GM20000 (cell line): ENCODE measurements around the gene SLC41A3.

Experiments used
- DNase-seq: peaks from one replicate; pipeline ENCODE4 v3.0.0; 2012; ENCODE audit warnings: low spot score
- TF ChIP-seq, protein P1 (sequence below): IDR thresholded peaks from 2 replicates; pipeline ENCODE4 v1.5.1; 2012; ENCODE audit warnings: mild to moderate bottlenecking, control low read depth; ENCODE audit errors: extremely low read depth, missing control alignments

SLC41A3 gene

DNA sequence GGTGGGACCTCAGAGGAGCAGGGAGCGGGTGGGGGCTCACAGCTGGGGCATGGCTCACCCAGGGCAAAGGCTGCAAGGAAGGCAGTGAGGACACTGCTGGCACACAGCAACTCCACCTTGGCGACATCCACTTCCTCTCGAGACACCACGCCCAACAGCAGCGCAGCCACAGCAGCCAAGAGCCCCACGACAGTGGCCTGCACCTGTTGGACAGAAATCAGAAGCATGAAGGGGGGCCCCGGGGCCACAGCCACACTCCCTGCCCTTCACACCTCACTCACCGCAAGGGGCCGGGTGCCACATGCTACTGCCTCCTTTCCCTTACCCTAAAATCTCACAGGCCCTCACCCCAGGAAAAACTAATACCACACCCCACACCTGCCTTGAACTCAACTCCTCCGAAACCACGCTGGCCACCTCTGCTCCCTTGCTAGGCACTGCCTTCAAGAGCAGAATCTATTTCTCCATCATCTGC is 57.6 kb downstream of the SLC41A3 start:
- TF ChIP-seq, protein P1, sequence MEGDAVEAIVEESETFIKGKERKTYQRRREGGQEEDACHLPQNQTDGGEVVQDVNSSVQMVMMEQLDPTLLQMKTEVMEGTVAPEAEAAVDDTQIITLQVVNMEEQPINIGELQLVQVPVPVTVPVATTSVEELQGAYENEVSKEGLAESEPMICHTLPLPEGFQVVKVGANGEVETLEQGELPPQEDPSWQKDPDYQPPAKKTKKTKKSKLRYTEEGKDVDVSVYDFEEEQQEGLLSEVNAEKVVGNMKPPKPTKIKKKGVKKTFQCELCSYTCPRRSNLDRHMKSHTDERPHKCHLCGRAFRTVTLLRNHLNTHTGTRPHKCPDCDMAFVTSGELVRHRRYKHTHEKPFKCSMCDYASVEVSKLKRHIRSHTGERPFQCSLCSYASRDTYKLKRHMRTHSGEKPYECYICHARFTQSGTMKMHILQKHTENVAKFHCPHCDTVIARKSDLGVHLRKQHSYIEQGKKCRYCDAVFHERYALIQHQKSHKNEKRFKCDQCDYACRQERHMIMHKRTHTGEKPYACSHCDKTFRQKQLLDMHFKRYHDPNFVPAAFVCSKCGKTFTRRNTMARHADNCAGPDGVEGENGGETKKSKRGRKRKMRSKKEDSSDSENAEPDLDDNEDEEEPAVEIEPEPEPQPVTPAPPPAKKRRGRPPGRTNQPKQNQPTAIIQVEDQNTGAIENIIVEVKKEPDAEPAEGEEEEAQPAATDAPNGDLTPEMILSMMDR, result no peak
- DNase-seq, result no peak

- TF ChIP-seq, protein P1, result no peak
- no peak for DNase-seq
These were observed 58.1 kb downstream of the SLC41A3 start for GRCh38 chr3:126025862-126026261.

GRCh38 chr3:126025116-126025729 is 58.7 kb downstream of the SLC41A3 start:
- TF ChIP-seq, protein P1, result no peak
- DNase-seq, result no peak

GRCh38 chr3:126024049-126024854 is 59.7 kb downstream of the SLC41A3 start:
- no peak for DNase-seq
- TF ChIP-seq, protein P1, result no peak

- no peak for DNase-seq
These were observed 60.5 kb downstream of the SLC41A3 start for GRCh38 chr3:126023390-126023789.

GRCh38 chr3:126022741-126023359 is 61.1 kb downstream of the SLC41A3 start:
- no peak for DNase-seq
- TF ChIP-seq, protein P1, result no peak

More at GRCh38 chr3:126023390-126023789, 60.5 kb downstream of the SLC41A3 start:
- TF ChIP-seq, protein P1, result no peak

DNA sequence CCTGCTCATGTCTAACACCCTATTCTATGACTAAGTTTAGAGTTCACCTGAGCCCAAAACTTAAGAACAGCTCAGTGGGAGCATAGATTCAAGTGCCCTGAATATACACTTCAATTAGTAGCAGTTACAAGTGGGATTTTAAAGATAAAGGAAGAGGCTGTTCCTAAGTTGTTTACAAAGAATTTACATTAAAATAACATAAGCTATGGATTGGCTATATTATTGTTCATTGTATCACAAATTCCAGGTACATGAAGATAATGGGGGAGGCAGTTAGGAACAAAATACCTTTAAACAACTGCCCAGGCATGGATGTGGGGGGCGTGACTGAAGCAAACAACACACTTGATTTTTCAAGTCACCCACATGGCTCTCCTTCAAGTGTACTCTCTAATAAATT is 62.2 kb downstream of the SLC41A3 start:
- DNase-seq, result no peak
- TF ChIP-seq, protein P1, result no peak
